A549 (cell line): ENCODE results near the gene TMEM131. TPM values are rescaled to one million over a fixed set of nuclear protein-coding genes. Genes with fewer than 3 reads are reported as not detected.

ENCODE experiments used
- ATAC-seq, 2 experiments: fragments of 200-7000 bp in 1 of 2; fragments of >200 bp in 1 of 2; cut with Nextera tagmentation in 1 of 2; cut with Tn5 transposase in 1 of 2; 3 replicates each; pipeline versions ENCODE4 v1.8.0 to v1.9.1; 2018 to 2020; ENCODE audit warnings: mild to moderate bottlenecking in 1 of 2, moderate library complexity in 1 of 2
- CTCF ChIA-PET: fragments of 300-600 bp; sonication (Branson Sonifier 250); formaldehyde crosslinking; extraction: SDS; loops from one replicate; lab custom pipeline; 2021; ENCODE audit warnings: antibody characterized with exemption, inconsistent platforms; lab: Yijun Ruan, JAX
- POLR2A ChIA-PET: fragments of 350-600 bp; formaldehyde crosslinking; extraction: SDS; loops from one replicate; lab custom pipeline; 2021; ENCODE audit warnings: antibody characterized with exemption, inconsistent platforms; lab: Yijun Ruan, JAX
- DNase-seq, 2 experiments: peaks; one replicate each; pipeline versions ENCODE4 v3.0.0 to v3.0.0-alpha.2; 2011 to 2016; ENCODE audit warnings: low read depth in 1 of 2, low spot score in 1 of 2
- FAIRE-seq: peaks from 2 replicates; lab custom pipeline; 2011; peaks lifted over from hg19 to GRCh38; lab: Jason Lieb, UNC
- H3K27ac ChIP-seq, 2 experiments: fragments of >200 bp; sonication (Bioruptor Twin); formaldehyde crosslinking; 3 replicates each; pipeline ENCODE4 v1.5.1; 2016 to 2017
- H3K4me1 ChIP-seq: fragments of >200 bp; sonication (Bioruptor Twin); formaldehyde crosslinking; 3 replicates; pipeline ENCODE4 v1.6.1; 2016
- H3K4me2 ChIP-seq: fragments of >200 bp; sonication (Bioruptor Twin); formaldehyde crosslinking; 3 replicates; pipeline ENCODE4 v1.6.1; 2016
- H3K4me3 ChIP-seq: fragments of >200 bp; sonication (Bioruptor Twin); formaldehyde crosslinking; 3 replicates; pipeline ENCODE4 v1.5.1; 2016
- H3K9me3 ChIP-seq: fragments of >200 bp; sonication (Bioruptor Twin); formaldehyde crosslinking; 3 replicates; pipeline ENCODE4 v1.6.1; 2016
- BCL3 ChIP-seq: fragments of >200 bp; sonication (Bioruptor Twin); formaldehyde crosslinking; IDR thresholded peaks from 3 replicates; pipeline ENCODE4 v1.6.1; 2016
- BHLHE40 ChIP-seq: IDR thresholded peaks from 2 replicates; pipeline ENCODE4 v1.6.1; 2012; ENCODE audit warnings: low read depth, low read length, inconsistent platforms
- CBX2 ChIP-seq: fragments of 200-600 bp; sonication (generic); IDR thresholded peaks from 2 replicates; pipeline ENCODE4 v1.6.1; 2016; ENCODE audit warnings: low read depth, mild to moderate bottlenecking, borderline replicate concordance
- CEBPB ChIP-seq, 2 experiments: fragments of >200 bp in 1 of 2; sonication (Bioruptor Twin) in 1 of 2; formaldehyde crosslinking in 1 of 2; IDR thresholded peaks; 2 replicates each; pipeline ENCODE4 v1.6.1; 2012 to 2016
- CHD2 ChIP-seq: fragments of 150-350 bp; IDR thresholded peaks from 2 replicates; pipeline ENCODE4 v1.6.1; 2014; ENCODE audit warnings: low read length; ENCODE audit not compliant: partially characterized antibody
- CHD4 ChIP-seq: fragments of 200-600 bp; sonication (generic); IDR thresholded peaks from 2 replicates; pipeline ENCODE4 v1.6.1; 2016; ENCODE audit warnings: antibody characterized with exemption, mild to moderate bottlenecking, borderline replicate concordance
- CTCF ChIP-seq: fragments of >200 bp; sonication (Bioruptor Twin); formaldehyde crosslinking; IDR thresholded peaks from 3 replicates; pipeline ENCODE4 v1.5.1; 2016
- FOSB ChIP-seq: fragments of 250-450 bp; sonication (Bioruptor Pico); IDR thresholded peaks from 2 replicates; pipeline ENCODE4 v1.5.0; 2020; ENCODE audit warnings: mild to moderate bottlenecking, moderate library complexity
- FOSL2 ChIP-seq, 2 experiments: fragments of 450-650 bp in 1 of 2; fragments of >200 bp in 1 of 2; sonication (Bioruptor Twin) in 1 of 2; formaldehyde crosslinking; IDR thresholded peaks; 2 replicates each; pipeline versions ENCODE4 v1.5.0 to v1.6.1; 2016 to 2020; ENCODE audit warnings: mild to moderate bottlenecking in 1 of 2, moderate library complexity in 1 of 2
- HEYL ChIP-seq: fragments of 250-450 bp; sonication (Bioruptor Pico); IDR thresholded peaks from 2 replicates; pipeline ENCODE4 v1.8.0; 2021; ENCODE audit warnings: mild to moderate bottlenecking, moderate library complexity
- JUNB ChIP-seq: fragments of >200 bp; sonication (Bioruptor Twin); formaldehyde crosslinking; IDR thresholded peaks from 2 replicates; pipeline ENCODE4 v1.6.1; 2016
- KDM1A ChIP-seq: fragments of 200-600 bp; sonication (generic); IDR thresholded peaks from 2 replicates; pipeline ENCODE4 v1.6.1; 2016; ENCODE audit warnings: low read depth, mild to moderate bottlenecking
- MAZ ChIP-seq: fragments of 150-350 bp; IDR thresholded peaks from 2 replicates; pipeline ENCODE4 v1.6.1; 2014; ENCODE audit warnings: antibody characterized with exemption, low read depth, low read length, borderline replicate concordance
- MYC ChIP-seq: IDR thresholded peaks from 2 replicates; pipeline ENCODE4 v1.6.1; 2012; ENCODE audit warnings: mild to moderate bottlenecking, inconsistent platforms, low read length, improper control_type of control experiment, borderline replicate concordance
- NR3C1 ChIP-seq: fragments of >200 bp; sonication (Bioruptor Twin); formaldehyde crosslinking; IDR thresholded peaks from 3 replicates; pipeline ENCODE4 v1.6.1; 2017
- RARB ChIP-seq: fragments of 250-450 bp; sonication (Bioruptor Pico); IDR thresholded peaks from 2 replicates; pipeline ENCODE4 v1.8.0; 2021; ENCODE audit warnings: mild to moderate bottlenecking, moderate library complexity
- RFX5 ChIP-seq: fragments of 450-650 bp; IDR thresholded peaks from 2 replicates; pipeline ENCODE4 v1.7.1; 2014; ENCODE audit warnings: antibody characterized with exemption, mild to moderate bottlenecking, moderate library complexity
- SMC3 ChIP-seq: fragments of >200 bp; sonication (Bioruptor Twin); formaldehyde crosslinking; IDR thresholded peaks from 3 replicates; pipeline ENCODE4 v1.6.1; 2018; ENCODE audit warnings: inconsistent platforms
- ZNF302 ChIP-seq: fragments of 250-450 bp; sonication (Bioruptor Pico); IDR thresholded peaks from 2 replicates; pipeline ENCODE4 v1.9.0; 2021; ENCODE audit warnings: inconsistent platforms, mild to moderate bottlenecking, moderate library complexity
- WGBS: methylation state at CpG from one replicate; pipeline ENCODE4 v1.1.6; 2017; ENCODE audit errors: missing lambda C conversion rate; 5-methylcytosine and 5-hydroxymethylcytosine counted together
- polyA plus RNA-seq, 4 experiments: library from polyadenylated mRNA; depleted of rRNA in 3 of 4; stranded (reverse); fragments of >200 nt; fragmentation: RNase III in 1 of 4; extraction: RNeasy Plus Mini Kit Qiagen cat#74134 plus additional on column Dnase treatment in 1 of 4; gene quantifications; 2 replicates in 3 of 4; 3 replicates in 1 of 4; pipeline ENCODE4 v1.2.3, GENCODE V29; 2011 to 2017

Gene TMEM131
- polyA plus RNA-seq, 2 of the 4 experiments (the other 2 are of a cell fraction), result 14.5 to 21.8 TPM

- TF ChIP-seq SMC3 (no peak), CHD2 (no peak), BCL3 (no peak)
These were observed 269.3 kb downstream of the TMEM131 start (continued) for GRCh38 chr2:97726261-97727064.

- no peak for ATAC-seq
- Histone ChIP-seq H3K9me3 (peaks cover under 1% of the 10 kb centered on the region; the same call in 2 of the 3 replicates), H3K4me2 (no peak overlapping the region), H3K27ac (no peak overlapping the region), H3K4me1 (peaks cover 3% of the 10 kb centered on the region; the same call in 1 of the 3 replicates), H3K4me3 (no peak overlapping the region)
- TF ChIP-seq CHD4, result no peak
- no peak for TF ChIP-seq CTCF
- no peak for TF ChIP-seq HEYL (CRISPR knock-in tag)
- no peak for TF ChIP-seq JUNB
- no peak for TF ChIP-seq RFX5
- no peak for TF ChIP-seq BCL3
- TF ChIP-seq CBX2, result no peak
- no peak for TF ChIP-seq CEBPB (IDR thresholded peaks at IDR 0.05)
- TF ChIP-seq FOSL2 (IDR thresholded peaks at IDR 0.05), result no peak
- no peak for TF ChIP-seq FOSL2 (CRISPR knock-in tag; IDR thresholded peaks at IDR 0.05)
- no peak for TF ChIP-seq MYC
- TF ChIP-seq RARB (CRISPR knock-in tag), result no peak
- no peak for TF ChIP-seq ZNF302 (CRISPR knock-in tag)
- no peak for TF ChIP-seq FOSB (CRISPR knock-in tag)
- TF ChIP-seq MAZ, result no peak
- TF ChIP-seq NR3C1, result no peak
- no peak for TF ChIP-seq KDM1A
- FAIRE-seq, result no peak
- ChIA-PET POLR2A (no interaction called here), CTCF (interaction anchor here (0.8 to 4.2 kb wide), 3 partner anchors 16 to 25 kb away, joined by 3 to 26 read pairs (median 3); no protein-coding TSS in a partner anchor)
- 72% methylated on average over 27 of the region's 31 CpGs for WGBS
- DNase-seq, result no peak
These were observed 270.6 kb downstream of the TMEM131 start for GRCh38 chr2:97724946-97725688.

GRCh38 chr2:97724501-97724900, 271.2 kb downstream of the TMEM131 start:
- POLR2A ChIA-PET, result no interaction called here
- FAIRE-seq (no peak), ATAC-seq (no peak), DNase-seq (no peak)
- 67% methylated on average over 17 of the region's 17 CpGs for WGBS
- CTCF ChIA-PET, result interaction anchor here (0.8 to 4.2 kb wide), 2 partner anchors 16 to 24 kb away, joined by 3 to 26 read pairs; no protein-coding TSS in a partner anchor
- peaks cover 3% of the 10 kb centered on the region; the same call in 1 of the 3 replicates for H3K4me1 ChIP-seq
- TF ChIP-seq RFX5 (no peak), BHLHE40 (no peak), CHD4 (no peak)
- H3K9me3 ChIP-seq, result no peaks in the 10 kb centered on the region
- no peak overlapping the region for H3K27ac ChIP-seq
- H3K4me2 ChIP-seq, result no peak overlapping the region
- H3K4me3 ChIP-seq, result no peak overlapping the region
